Measurements from ENCODE around the gene PRMT5. TPM values are rescaled to one million over a fixed set of nuclear protein-coding genes. Genes with fewer than 3 reads are reported as not detected.

The PRMT5 gene
- total RNA-seq, 4 donors from 2014 or later: 26.5 to 41.6 (median 35.1) TPM

DNA sequence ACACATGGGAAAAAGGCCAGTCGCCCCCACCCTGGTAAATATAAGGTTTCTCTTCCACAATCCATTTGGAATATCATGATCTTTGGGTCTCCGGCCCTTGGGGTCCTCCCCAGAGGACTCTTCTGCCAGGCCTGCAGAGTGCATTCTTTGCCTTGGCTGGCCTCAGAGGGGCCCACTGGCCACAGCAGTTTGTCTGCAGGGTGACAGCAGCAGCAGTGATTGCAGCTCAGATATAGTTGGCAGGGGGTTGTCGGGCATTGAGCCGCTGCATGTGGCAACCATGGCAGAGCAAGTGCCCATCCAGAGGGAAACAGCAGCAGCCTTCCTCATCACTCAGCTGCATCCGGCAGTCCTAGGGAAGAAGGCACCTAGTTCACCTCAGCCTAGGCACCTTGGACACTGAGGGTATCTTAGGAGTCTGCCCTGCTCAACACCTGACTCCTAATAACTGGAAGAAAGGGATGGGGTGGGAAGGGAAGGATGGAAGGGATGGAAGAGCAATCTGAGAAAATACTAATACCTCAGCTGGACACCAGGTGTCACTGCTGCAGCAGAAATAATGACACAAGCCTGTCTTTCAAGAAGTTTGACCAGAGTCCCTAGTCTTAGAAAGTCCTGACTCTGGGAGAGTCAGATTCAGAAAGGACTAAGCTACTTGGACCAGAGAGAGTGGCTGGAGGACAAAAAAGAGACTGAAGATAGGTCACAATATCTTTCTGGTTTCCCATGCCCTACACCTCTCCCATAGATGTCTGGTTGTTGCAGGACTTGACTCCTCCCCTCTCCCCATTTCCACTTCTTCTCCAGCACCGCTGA is 44.2 kb upstream of the PRMT5 start:
- TF ChIP-seq, protein P1, sequence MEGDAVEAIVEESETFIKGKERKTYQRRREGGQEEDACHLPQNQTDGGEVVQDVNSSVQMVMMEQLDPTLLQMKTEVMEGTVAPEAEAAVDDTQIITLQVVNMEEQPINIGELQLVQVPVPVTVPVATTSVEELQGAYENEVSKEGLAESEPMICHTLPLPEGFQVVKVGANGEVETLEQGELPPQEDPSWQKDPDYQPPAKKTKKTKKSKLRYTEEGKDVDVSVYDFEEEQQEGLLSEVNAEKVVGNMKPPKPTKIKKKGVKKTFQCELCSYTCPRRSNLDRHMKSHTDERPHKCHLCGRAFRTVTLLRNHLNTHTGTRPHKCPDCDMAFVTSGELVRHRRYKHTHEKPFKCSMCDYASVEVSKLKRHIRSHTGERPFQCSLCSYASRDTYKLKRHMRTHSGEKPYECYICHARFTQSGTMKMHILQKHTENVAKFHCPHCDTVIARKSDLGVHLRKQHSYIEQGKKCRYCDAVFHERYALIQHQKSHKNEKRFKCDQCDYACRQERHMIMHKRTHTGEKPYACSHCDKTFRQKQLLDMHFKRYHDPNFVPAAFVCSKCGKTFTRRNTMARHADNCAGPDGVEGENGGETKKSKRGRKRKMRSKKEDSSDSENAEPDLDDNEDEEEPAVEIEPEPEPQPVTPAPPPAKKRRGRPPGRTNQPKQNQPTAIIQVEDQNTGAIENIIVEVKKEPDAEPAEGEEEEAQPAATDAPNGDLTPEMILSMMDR (IDR thresholded peaks at IDR 0.05; ENCODE audit: low read depth): no peak

- TF ChIP-seq, protein P1 (IDR thresholded peaks at IDR 0.05; ENCODE audit: low read depth): no peak
These were observed 43.2 kb upstream of the PRMT5 start for GRCh38 chr14:22972313-22972930.

DNA sequence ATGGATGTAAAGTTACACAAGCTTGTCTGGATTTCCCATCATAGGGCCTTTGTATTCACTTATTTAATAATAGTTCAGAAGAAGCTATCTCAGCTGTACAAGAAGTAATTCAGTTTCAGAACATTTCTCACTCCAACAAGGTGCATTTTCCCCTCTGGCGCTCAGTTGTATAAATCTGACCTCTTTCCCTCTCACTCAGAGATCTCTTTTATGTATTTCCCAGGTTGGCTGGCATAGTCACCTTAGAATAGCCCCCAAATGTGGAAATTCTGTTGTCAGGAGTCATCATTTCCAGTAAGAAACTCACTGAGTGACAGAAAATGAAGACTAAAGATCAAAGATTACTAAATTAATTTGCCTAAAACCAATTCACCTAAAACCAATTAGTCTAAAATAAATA is 42.0 kb upstream of the PRMT5 start:
- TF ChIP-seq, protein P1 (IDR thresholded peaks at IDR 0.05; ENCODE audit: low read depth): no peak

- TF ChIP-seq, protein P1 (IDR thresholded peaks at IDR 0.05; ENCODE audit: low read depth): no peak
These were observed 37.6 kb upstream of the PRMT5 start for GRCh38 chr14:22966783-22967269.

GRCh38 chr14:22962061-22962676 is 33.0 kb upstream of the PRMT5 start:
- TF ChIP-seq, protein P1 (IDR thresholded peaks at IDR 0.05; ENCODE audit: low read depth): no peak

- TF ChIP-seq, protein P1 (IDR thresholded peaks at IDR 0.05; ENCODE audit: low read depth): no peak
These were observed 26.8 kb upstream of the PRMT5 start for GRCh38 chr14:22955702-22956569.
